Measurements from ENCODE around the gene UBR3. TPM values are rescaled to one million over a fixed set of nuclear protein-coding genes. Genes with fewer than 3 reads are reported as not detected.
A peak's percentile ranks its signal among the peaks of the same experiment; 100 is the strongest.

UBR3 gene
- total and polyA plus RNA-seq, 12 donors = 21.0 to 146 (median 115) TPM

GRCh38 chr2:170084820-170085491, 257.7 kb downstream of the UBR3 start:
- ATAC-seq = no peak
- WGBS, 2 donors = 80 to 86% methylated on average over 2 of the region's 2 CpGs

DNA sequence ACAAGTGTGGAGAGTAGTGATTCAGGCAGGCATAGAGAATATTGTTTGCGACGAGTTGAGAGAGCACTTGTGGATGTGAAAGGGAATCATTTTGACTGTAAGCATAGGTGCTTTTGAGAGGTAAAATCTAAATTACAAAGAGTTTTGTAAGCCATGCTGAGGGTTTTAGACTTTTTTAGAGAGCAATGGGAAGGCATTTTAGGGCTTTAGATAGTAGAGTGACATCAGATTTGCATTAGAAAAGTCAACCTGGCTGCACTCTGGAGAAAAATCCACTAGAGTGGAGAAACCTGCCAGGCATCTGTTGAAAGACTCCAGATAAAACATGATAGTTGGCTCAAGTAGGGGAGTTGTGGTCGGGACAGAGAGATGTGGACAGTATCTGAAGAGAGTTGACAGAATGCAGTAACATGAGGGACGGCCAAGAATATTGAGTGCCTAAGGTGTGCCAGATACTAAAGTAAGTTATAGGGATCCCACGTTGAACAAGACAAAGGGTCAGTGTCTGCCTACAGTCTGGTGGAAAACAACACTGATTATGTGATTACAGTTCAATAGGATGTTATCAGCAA, 258.9 kb downstream of the UBR3 start:
- 40 to 52% methylated on average over 5 of the region's 5 CpGs for WGBS, 2 donors
- intact Hi-C loops (cut with DNase I) = no loop called here

More at GRCh38 chr2:170084820-170085491, 257.7 kb downstream of the UBR3 start:
- no peak overlapping the region for H3K27ac ChIP-seq
- TF ChIP-seq, protein P1, sequence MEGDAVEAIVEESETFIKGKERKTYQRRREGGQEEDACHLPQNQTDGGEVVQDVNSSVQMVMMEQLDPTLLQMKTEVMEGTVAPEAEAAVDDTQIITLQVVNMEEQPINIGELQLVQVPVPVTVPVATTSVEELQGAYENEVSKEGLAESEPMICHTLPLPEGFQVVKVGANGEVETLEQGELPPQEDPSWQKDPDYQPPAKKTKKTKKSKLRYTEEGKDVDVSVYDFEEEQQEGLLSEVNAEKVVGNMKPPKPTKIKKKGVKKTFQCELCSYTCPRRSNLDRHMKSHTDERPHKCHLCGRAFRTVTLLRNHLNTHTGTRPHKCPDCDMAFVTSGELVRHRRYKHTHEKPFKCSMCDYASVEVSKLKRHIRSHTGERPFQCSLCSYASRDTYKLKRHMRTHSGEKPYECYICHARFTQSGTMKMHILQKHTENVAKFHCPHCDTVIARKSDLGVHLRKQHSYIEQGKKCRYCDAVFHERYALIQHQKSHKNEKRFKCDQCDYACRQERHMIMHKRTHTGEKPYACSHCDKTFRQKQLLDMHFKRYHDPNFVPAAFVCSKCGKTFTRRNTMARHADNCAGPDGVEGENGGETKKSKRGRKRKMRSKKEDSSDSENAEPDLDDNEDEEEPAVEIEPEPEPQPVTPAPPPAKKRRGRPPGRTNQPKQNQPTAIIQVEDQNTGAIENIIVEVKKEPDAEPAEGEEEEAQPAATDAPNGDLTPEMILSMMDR (IDR thresholded peaks at IDR 0.05) = no peak
- intact Hi-C loops (cut with DNase I) = no loop called here
- DNase-seq = no peak
- H3K27me3 ChIP-seq = no peaks in the 10 kb centered on the region
- H3K36me3 ChIP-seq = peaks cover 0 to 47% (median 23%) of the 10 kb centered on the region in 9 donors
- no peaks in the 10 kb centered on the region for H3K9me3 ChIP-seq
- no peak overlapping the region for H3K4me3 ChIP-seq
- peaks cover 0 to 36% (median 22%) of the 10 kb centered on the region in 9 donors for H3K4me1 ChIP-seq

GRCh38 chr2:170086751-170087412, 259.6 kb downstream of the UBR3 start:
- Histone ChIP-seq H3K27me3 (no peaks in the 10 kb centered on the region), H3K4me3 (no peak overlapping the region), H3K4me1 (peaks cover 0 to 36% (median 24%) of the 10 kb centered on the region in 9 donors), H3K27ac (no peak overlapping the region), H3K36me3 (peaks cover 0 to 28% (median 8%) of the 10 kb centered on the region in 9 donors), H3K9me3 (peaks cover 0 to 6% (median 0%) of the 10 kb centered on the region in 11 donors)
- intact Hi-C loops (cut with DNase I) = no loop called here
- TF ChIP-seq, protein P1 (IDR thresholded peaks at IDR 0.05) = no peak
- ATAC-seq (peak in 2 of 8 donors; percentile 5 to 31), DNase-seq (no peak)
- 44 to 51% methylated on average over 2 of the region's 2 CpGs for WGBS, 2 donors

More for the DNA sequence above, 258.9 kb downstream of the UBR3 start:
- no peaks in the 10 kb centered on the region for H3K27me3 ChIP-seq
- no peak overlapping the region for H3K4me3 ChIP-seq
- TF ChIP-seq, protein P1 (IDR thresholded peaks at IDR 0.05) = no peak
- peaks cover 0 to 35% (median 14%) of the 10 kb centered on the region in 9 donors for H3K36me3 ChIP-seq
- DNase-seq (no peak), ATAC-seq (peak in 4 of 8 donors; percentile 40 to 75 (median 42))
- no peak overlapping the region for H3K27ac ChIP-seq
- H3K4me1 ChIP-seq = peaks cover 0 to 36% (median 24%) of the 10 kb centered on the region in 9 donors
- no peaks in the 10 kb centered on the region for H3K9me3 ChIP-seq

- DNase-seq (no peak), ATAC-seq (no peak)
- Histone ChIP-seq H3K36me3 (peaks cover 0 to 23% (median 4%) of the 10 kb centered on the region in 9 donors), H3K9me3 (peaks cover 0 to 11% (median 0%) of the 10 kb centered on the region in 11 donors), H3K27me3 (no peaks in the 10 kb centered on the region), H3K4me3 (no peak overlapping the region), H3K27ac (no peak overlapping the region), H3K4me1 (peaks cover 0 to 36% (median 24%) of the 10 kb centered on the region in 9 donors)
- WGBS, 2 donors = 53 to 68% methylated on average over 2 of the region's 2 CpGs
- TF ChIP-seq, protein P1 (IDR thresholded peaks at IDR 0.05) = no peak
- intact Hi-C loops (cut with DNase I) = no loop called here
Observed at GRCh38 chr2:170087413-170087793, 260.1 kb downstream of the UBR3 start.

Data from heart right ventricle (tissue), 16 donors.